ENCODE data around the gene SETD3.

- TF ChIP-seq CTCF (IDR thresholded peaks at IDR 0.05) (no peak), POLR2A (IDR thresholded peaks at IDR 0.05) (no peak)
Measured at GRCh38 chr14:99388286-99388685, 92.4 kb downstream of the SETD3 start.

Data from ovary (tissue), 3 donors.